ENCODE measurements around the gene TBXAS1. TPM values are rescaled to one million over a fixed set of nuclear protein-coding genes. Genes with fewer than 3 reads are reported as not detected.
A peak's percentile ranks its signal among the peaks of the same experiment; 100 is the strongest.

TBXAS1 gene
- total and polyA plus RNA-seq, 4 donors = 4.1 to 22.4 (median 12.2) TPM

GRCh38 chr7:140000666-140001268 is 171.7 kb downstream of the TBXAS1 start:
- no peaks in the 10 kb centered on the region for H3K9me3 ChIP-seq (ENCODE audit: control insufficient read depth in 4 of 4, low read length in 3 of 4)
- no peak for DNase-seq (ENCODE audit: low spot score)
- no peaks in the 10 kb centered on the region for H3K27me3 ChIP-seq (ENCODE audit: control insufficient read depth in 4 of 4, insufficient read depth in 4 of 4, low read length in 3 of 4)
- no peak for TF ChIP-seq JUND (IDR thresholded peaks at IDR 0.05)
- TF ChIP-seq FOXA1 (IDR thresholded peaks at IDR 0.05) = no peak
- no peaks in the 10 kb centered on the region for H3K4me1 ChIP-seq (ENCODE audit: control insufficient read depth in 4 of 4, insufficient read depth in 4 of 4, low read length in 3 of 4)
- H3K27ac ChIP-seq (ENCODE audit: low read depth in 1 of 2, low read length in 2 of 2) = no peak overlapping the region
- H3K4me3 ChIP-seq (ENCODE audit: low read depth in 1 of 3, low read length in 3 of 3) = no peak overlapping the region
- no peaks in the 10 kb centered on the region for H3K36me3 ChIP-seq (ENCODE audit: control insufficient read depth in 4 of 4, insufficient read depth in 3 of 4, low read depth in 1 of 4, low read length in 3 of 4)
- 75% methylated on average over 6 of the region's 6 CpGs for WGBS
- no peak overlapping the region for H3K9ac ChIP-seq (ENCODE audit: low read depth in 1 of 2, low read length in 2 of 2)

DNA sequence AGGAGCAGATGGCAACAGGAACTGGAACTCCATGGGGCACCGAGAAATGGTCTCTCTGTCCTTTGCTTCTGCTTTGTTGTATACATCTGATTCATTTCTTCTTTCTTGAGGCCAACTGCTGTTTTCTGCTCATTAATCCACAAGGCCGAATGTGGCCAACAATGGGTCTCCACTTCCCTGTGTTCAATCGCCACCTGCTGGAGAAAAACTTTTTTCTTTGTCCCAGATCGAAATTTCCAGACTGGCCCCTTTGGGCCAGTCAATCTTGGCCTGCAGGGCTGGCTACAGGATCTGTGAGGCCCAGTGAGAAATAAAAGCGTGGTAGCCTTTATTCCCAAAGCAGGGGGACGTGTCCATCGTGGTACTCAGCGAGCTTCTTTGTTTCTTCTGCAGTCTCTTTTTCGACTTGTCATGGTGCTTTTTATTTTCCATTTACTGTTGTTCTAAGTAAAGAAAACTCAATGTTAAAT is 174.9 kb downstream of the TBXAS1 start:
- Histone ChIP-seq H3K27me3 (ENCODE audit: control insufficient read depth in 4 of 4, insufficient read depth in 4 of 4, low read length in 3 of 4) (no peaks in the 10 kb centered on the region), H3K4me3 (ENCODE audit: low read depth in 1 of 3, low read length in 3 of 3) (no peak overlapping the region), H3K36me3 (ENCODE audit: control insufficient read depth in 4 of 4, insufficient read depth in 3 of 4, low read depth in 1 of 4, low read length in 3 of 4) (no peaks in the 10 kb centered on the region), H3K9me3 (ENCODE audit: control insufficient read depth in 4 of 4, low read length in 3 of 4) (no peaks in the 10 kb centered on the region), H3K9ac (ENCODE audit: low read depth in 1 of 2, low read length in 2 of 2) (no peak overlapping the region), H3K27ac (ENCODE audit: low read depth in 1 of 2, low read length in 2 of 2) (no peak overlapping the region), H3K4me1 (ENCODE audit: control insufficient read depth in 4 of 4, insufficient read depth in 4 of 4, low read length in 3 of 4) (peaks cover 0 to 4% (median 3%) of the 10 kb centered on the region in 4 donors)
- TF ChIP-seq RAD21 (IDR thresholded peaks at IDR 0.05) (peak; percentile 73 to 80), CTCF (IDR thresholded peaks at IDR 0.05; ENCODE audit: low read depth, low read length, missing input control) (peak; percentile 39), HNF4A (conservative IDR thresholded peaks at IDR 0.05) (no peak), RXRA (IDR thresholded peaks at IDR 0.05) (no peak)
- WGBS = 66% methylated on average over 9 of the region's 9 CpGs
- no peak for DNase-seq (ENCODE audit: low spot score)

DNA sequence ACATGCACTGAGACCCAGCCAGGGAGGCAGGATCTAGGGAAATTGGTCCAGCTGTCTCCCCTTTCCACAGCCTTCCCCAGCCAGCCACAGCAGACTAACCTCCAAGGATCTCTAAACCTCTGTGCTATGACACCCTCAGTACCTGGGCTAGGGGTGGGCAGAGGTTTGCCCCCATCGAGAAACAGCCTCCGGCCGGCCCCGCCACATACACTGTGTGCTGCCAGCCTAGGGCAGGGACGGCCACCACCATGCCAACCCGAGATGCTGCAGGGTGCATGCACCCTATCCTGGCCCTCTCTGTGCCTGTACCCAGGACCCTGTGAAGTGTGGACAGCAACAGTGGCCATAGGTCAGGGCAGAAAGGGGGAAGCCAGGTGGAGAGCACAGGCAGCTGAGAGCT is 175.6 kb downstream of the TBXAS1 start:
- Histone ChIP-seq H3K4me1 (ENCODE audit: control insufficient read depth in 4 of 4, insufficient read depth in 4 of 4, low read length in 3 of 4) (peaks cover 3 to 8% (median 6%) of the 10 kb centered on the region in 4 donors), H3K36me3 (ENCODE audit: control insufficient read depth in 4 of 4, insufficient read depth in 3 of 4, low read depth in 1 of 4, low read length in 3 of 4) (no peaks in the 10 kb centered on the region), H3K9ac (ENCODE audit: low read depth in 1 of 2, low read length in 2 of 2) (no peak overlapping the region), H3K27ac (ENCODE audit: low read depth in 1 of 2, low read length in 2 of 2) (no peak overlapping the region), H3K9me3 (ENCODE audit: control insufficient read depth in 4 of 4, low read length in 3 of 4) (no peaks in the 10 kb centered on the region), H3K27me3 (ENCODE audit: control insufficient read depth in 4 of 4, insufficient read depth in 4 of 4, low read length in 3 of 4) (no peaks in the 10 kb centered on the region), H3K4me3 (ENCODE audit: low read depth in 1 of 3, low read length in 3 of 3) (no peak overlapping the region)
- DNase-seq (ENCODE audit: low spot score) = no peak
- no peak for TF ChIP-seq RXRA (IDR thresholded peaks at IDR 0.05)
- TF ChIP-seq HNF4G (IDR thresholded peaks at IDR 0.05) = no peak
- TF ChIP-seq REST (IDR thresholded peaks at IDR 0.05) = no peak
- 98% methylated on average over 6 of the region's 6 CpGs for WGBS

Data from liver (tissue), 9 donors.